Epithelial cell of esophagus (primary cell): ENCODE data around the gene PIAS4.
"Not testable (repeated sequence)": the region's sequence is repeated elsewhere in the genome, so short reads cannot be mapped to it uniquely, and the experiment has no call there.

ENCODE experiments used
- DNase-seq: peaks from one replicate; pipeline ENCODE4 v3.0.0; 2010; ENCODE audit warnings: low read depth
- H3K4me3 ChIP-seq: 2 replicates; pipeline ENCODE4 v1.5.1; 2011; ENCODE audit warnings: mild to moderate bottlenecking, low read length, control low read depth
- TF ChIP-seq, protein P1 (sequence below): IDR thresholded peaks from 2 replicates; pipeline ENCODE4 v1.5.1; 2011; ENCODE audit warnings: low read depth, mild to moderate bottlenecking, low read length, control low read depth, inconsistent platforms; ENCODE audit not compliant: insufficient read depth; ENCODE audit errors: missing control alignments

Gene PIAS4

DNA sequence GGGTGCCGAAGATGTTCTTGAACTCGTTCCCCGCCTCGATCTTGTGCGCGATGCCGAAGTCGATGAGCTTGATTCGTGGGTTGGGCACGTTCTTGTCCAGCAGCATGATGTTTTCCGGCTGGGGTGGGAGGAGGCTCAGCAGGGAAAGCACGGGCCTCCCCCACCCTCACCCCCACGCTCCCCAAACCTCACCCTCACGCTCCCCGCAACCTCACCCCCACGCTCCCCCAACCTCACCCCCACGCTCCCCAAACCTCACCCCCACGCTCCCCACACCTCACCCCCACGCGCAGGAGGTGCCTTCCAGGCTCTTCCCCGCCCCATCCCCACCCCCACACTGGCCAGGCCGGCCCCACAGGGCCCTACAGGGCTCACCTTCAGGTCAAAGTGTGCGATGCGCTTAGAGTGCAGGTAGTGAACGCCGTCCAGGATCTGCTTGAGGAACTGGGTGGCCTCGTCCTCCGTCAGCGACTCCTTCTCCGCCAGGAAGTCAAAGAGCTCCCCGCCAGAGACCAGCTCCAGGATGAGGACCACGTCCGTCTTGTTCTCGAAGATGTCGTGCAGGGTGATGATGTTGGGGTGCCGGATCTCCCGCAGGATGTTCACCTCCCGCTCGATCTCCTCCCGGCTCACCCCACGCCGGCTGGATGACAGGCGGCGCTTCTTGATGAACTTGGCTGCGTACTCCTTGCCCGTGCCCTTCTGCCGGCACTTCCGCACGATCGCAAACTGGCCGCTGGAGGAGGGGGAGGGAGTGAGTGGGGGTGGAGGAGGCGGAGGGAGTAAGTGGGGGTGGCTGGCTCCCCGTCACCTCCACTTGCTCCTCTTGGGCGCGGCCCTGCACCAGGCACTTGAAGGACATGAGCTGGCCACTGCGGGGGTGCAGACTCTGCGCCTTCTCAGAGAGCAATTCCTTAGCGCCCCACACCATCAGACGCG, 43.0 kb upstream of the PIAS4 start:
- no peak for DNase-seq
- TF ChIP-seq, protein P1, sequence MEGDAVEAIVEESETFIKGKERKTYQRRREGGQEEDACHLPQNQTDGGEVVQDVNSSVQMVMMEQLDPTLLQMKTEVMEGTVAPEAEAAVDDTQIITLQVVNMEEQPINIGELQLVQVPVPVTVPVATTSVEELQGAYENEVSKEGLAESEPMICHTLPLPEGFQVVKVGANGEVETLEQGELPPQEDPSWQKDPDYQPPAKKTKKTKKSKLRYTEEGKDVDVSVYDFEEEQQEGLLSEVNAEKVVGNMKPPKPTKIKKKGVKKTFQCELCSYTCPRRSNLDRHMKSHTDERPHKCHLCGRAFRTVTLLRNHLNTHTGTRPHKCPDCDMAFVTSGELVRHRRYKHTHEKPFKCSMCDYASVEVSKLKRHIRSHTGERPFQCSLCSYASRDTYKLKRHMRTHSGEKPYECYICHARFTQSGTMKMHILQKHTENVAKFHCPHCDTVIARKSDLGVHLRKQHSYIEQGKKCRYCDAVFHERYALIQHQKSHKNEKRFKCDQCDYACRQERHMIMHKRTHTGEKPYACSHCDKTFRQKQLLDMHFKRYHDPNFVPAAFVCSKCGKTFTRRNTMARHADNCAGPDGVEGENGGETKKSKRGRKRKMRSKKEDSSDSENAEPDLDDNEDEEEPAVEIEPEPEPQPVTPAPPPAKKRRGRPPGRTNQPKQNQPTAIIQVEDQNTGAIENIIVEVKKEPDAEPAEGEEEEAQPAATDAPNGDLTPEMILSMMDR, result no peak

GRCh38 chr19:3966051-3967017, 41.2 kb upstream of the PIAS4 start:
- TF ChIP-seq, protein P1, result no peak
- no peak overlapping the region for H3K4me3 ChIP-seq

More for the DNA sequence above, 43.0 kb upstream of the PIAS4 start:
- no peak overlapping the region for H3K4me3 ChIP-seq

GRCh38 chr19:3967983-3968382, 39.6 kb upstream of the PIAS4 start:
- DNase-seq, H3K4me3 ChIP-seq: not testable (repeated sequence)

More at GRCh38 chr19:3966051-3967017, 41.2 kb upstream of the PIAS4 start:
- no peak for DNase-seq

DNA sequence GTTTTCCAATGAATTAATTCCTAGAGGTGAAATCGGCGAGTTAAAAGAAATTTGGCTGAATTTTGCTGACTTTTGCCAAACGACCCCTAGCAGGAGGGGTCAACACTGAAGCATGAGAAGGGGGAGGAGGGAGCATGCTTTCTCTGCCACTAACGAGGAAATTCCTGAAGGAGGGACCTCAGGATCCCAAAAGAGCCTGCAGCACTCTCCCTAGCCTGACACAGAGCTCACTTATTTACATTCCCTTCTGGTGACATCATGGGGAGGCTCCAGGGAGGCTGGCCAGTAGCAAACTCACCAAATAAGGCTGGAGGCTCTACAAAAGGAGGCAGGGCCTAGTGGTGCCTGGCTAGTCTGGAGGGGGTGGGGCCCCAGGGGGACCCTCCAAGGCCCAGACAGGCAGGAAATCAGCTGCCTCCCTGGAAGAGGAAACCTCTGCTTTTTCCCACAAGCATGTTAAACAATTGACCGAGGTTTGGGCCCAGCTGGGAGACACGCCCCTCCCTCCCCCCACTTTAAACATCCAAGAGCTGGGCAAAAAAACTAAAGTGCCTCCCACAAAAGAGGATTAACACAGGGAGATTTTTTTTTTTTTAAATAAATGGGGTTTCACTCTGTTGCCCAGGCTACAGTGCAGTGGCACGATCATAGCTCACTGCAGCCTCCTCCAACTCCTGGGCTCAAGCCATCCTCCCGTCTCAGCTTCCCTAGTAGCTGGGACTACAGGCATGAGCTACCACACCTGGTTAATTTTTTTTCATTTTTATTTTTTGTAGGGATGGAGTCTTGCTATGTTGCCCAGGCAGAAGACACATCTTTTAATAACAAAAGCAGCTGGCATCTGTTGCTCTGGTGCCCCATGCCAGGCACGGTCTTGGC, 38.7 kb upstream of the PIAS4 start:
- H3K4me3 ChIP-seq, result peak overlapping the region; percentile 92
- peak; percentile 98 for DNase-seq
- TF ChIP-seq, protein P1, result no peak

GRCh38 chr19:3969435-3970312, 37.9 kb upstream of the PIAS4 start:
- H3K4me3 ChIP-seq, result peak overlapping the region; percentile 92
- DNase-seq, result peak; percentile 96
- TF ChIP-seq, protein P1, result peak; percentile 33

- no peak for DNase-seq
- TF ChIP-seq, protein P1, result no peak
- peak overlapping the region; percentile 92 for H3K4me3 ChIP-seq
These were observed 37.2 kb upstream of the PIAS4 start for GRCh38 chr19:3970313-3970807.
